ENCODE results near the gene CCDC93. TPM values are rescaled to one million over a fixed set of nuclear protein-coding genes. Genes with fewer than 3 reads are reported as not detected.

Gene CCDC93
- total RNA-seq, 1 donor: 30.5 TPM

DNA sequence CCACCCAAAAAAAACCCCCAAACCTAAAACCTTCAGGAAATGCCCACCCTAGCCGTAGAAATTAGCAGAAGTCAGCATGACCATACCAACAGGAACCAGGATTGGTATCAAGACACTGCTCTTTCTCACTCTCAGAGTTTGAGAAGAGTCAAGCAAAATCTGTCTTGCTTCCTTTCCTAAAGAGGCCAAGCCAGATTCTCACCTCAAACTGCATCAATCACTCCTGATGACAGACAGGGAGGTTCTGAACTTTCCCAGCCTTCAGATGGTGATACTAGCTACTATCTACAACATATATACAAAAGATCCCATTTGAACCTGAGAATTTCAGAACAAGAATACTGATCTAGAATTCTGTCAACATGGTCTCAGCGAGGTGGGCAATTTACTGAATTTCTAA, 29.7 kb downstream of the CCDC93 start:
- no peak overlapping the region for H3K4me3 ChIP-seq (ENCODE audit: low read depth, low read length)
- no peak for TF ChIP-seq CTCF (IDR thresholded peaks at IDR 0.05; ENCODE audit: insufficient read depth, low read length)
- no peak for DNase-seq (ENCODE audit: low read depth)

DNA sequence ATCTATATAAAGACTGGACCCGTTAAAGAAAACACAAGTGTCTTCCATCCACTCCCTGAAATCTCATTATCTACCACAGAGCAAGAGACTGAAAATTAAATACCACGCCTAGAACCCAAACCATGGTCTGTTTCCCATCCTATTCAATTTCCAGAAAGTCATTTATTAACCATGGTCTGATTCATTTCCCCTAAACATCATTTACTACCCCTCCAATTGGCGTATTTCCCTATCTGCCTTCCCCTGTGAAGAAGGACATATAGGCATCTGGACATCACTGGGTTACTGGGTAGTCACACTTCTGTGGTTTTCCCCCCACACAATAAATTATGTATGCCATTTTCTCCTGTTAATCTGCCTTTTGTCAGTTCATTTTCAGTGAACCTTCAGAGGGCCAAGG, 30.8 kb downstream of the CCDC93 start:
- DNase-seq (ENCODE audit: low read depth): peak; percentile 69
- H3K4me3 ChIP-seq (ENCODE audit: low read depth, low read length): no peak overlapping the region
- TF ChIP-seq CTCF (IDR thresholded peaks at IDR 0.05; ENCODE audit: insufficient read depth, low read length): no peak

DNA sequence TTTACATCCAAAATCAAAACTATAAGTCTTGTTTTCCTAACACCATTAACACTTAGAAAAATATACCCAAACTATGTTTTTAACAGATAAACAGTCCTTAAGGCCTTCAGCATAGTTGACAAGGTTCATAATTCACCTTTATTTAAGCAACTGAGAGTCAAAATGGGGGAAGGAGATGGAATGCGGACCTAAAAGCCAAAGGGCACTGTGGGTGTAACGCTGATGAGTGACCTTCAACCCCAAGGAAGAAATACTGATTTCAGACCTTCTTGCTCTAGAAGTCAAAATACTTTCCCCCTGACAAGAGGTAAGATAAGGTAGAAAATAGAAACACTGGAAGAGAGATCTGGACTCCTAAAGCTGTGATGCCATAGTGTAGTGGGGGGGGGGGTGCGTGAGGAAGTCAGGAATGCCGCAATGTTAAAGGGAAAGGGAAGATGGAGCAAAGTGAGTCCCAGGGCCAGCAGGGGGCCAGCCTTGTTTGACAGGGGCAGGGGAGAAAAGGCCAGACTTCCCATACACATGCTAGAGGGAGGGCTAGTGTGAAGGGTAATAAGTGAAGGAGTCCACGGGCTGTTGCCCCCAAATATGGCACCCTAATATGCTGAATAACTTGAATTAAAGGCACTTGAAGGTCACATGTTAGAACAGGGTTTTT, 31.4 kb downstream of the CCDC93 start:
- H3K4me3 ChIP-seq (ENCODE audit: low read depth, low read length): no peak overlapping the region
- peak; percentile 5 for TF ChIP-seq CTCF (IDR thresholded peaks at IDR 0.05; ENCODE audit: insufficient read depth, low read length)
- no peak for DNase-seq (ENCODE audit: low read depth)

- DNase-seq (ENCODE audit: low read depth): no peak
- no peak for TF ChIP-seq CTCF (IDR thresholded peaks at IDR 0.05; ENCODE audit: insufficient read depth, low read length)
- H3K4me3 ChIP-seq (ENCODE audit: low read depth, low read length): no peak overlapping the region
Observed at GRCh38 chr2:117981810-117982209, 32.1 kb downstream of the CCDC93 start.

DNA sequence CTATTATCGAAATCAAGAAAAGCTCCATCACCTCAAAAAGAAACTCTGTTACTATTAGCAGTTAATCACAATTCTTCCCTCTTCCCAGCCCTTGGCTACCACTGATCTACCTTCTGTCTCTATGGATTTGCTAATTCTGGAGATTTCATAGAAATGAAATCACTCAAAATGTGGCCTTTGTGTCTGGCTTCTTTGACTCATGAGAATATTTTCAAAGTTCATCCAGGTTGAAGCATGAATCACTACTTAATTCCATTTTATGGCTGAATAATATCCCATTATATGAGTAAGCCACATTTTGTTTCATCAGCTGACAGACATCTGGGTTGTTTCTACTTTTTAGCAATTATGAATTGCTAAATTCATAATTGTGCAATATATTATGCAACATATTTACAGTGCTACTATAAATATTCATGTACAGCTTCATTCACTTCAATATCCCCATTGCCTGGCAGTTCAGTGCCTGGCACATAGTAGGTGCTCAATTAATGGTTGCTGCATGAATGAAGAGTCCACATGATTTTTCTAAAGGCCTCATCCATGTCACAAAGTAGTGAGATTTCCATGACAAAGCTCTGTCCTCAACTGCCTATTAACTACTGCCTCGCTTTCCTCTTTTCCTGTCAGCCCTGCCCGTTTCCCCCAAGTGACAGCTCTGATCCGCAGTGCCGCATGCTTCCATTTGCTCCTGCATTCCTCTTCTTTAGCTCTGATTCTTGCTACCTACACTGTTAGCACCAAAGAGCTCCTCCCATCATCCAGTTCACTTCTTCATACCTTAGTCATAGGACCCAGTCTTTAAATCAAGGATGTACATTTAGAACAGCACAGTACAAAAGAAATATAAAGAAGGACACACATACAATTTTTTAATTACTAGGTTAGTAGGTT, 32.8 kb downstream of the CCDC93 start:
- H3K4me3 ChIP-seq (ENCODE audit: low read depth, low read length): no peak overlapping the region
- DNase-seq (ENCODE audit: low read depth): peak; percentile 97
- TF ChIP-seq CTCF (IDR thresholded peaks at IDR 0.05; ENCODE audit: insufficient read depth, low read length): no peak

GRCh38 chr2:117979911-117980701, 33.8 kb downstream of the CCDC93 start:
- DNase-seq (ENCODE audit: low read depth): no peak
- TF ChIP-seq CTCF (IDR thresholded peaks at IDR 0.05; ENCODE audit: insufficient read depth, low read length): no peak
- no peak overlapping the region for H3K4me3 ChIP-seq (ENCODE audit: low read depth, low read length)

All from fibroblast of the aortic adventitia (primary cell).